ENCODE results near the gene MEX3A. TPM values are rescaled to one million over a fixed set of nuclear protein-coding genes. Genes with fewer than 3 reads are reported as not detected.

The MEX3A gene
- total and polyA plus RNA-seq, 2 of the 8 experiments (the other 6 are each of a cell fraction or from before 2014, with no cell fraction given), result 34.1 to 52.4 TPM

GRCh38 chr1:156117414-156118176 is 35.3 kb upstream of the MEX3A start:
- peaks cover 0 to 2% (median 0%) of the 10 kb centered on the region in 4 experiments; a peak in 1 of 7 replicates for H3K27me3 ChIP-seq (replicated peaks in 1 of 4; ENCODE audit: control insufficient read depth in 3 of 4, extremely low read depth in 1 of 4, insufficient read depth in 3 of 4, low read length in 3 of 4)
- TF ChIP-seq YY1 (IDR thresholded peaks at IDR 0.05; ENCODE audit: low read depth, low read length) (no peak), MAX (IDR thresholded peaks at IDR 0.05) (no peak), SIRT6 (IDR thresholded peaks at IDR 0.05; ENCODE audit: low read length) (no peak), CBX5 (IDR thresholded peaks at IDR 0.05; ENCODE audit: low read depth, low read length) (no peak), HDAC2 (IDR thresholded peaks at IDR 0.05; ENCODE audit: borderline replicate concordance in 1 of 2, low read depth in 2 of 2, low read length in 2 of 2) (no peak), KDM4A (IDR thresholded peaks at IDR 0.05; ENCODE audit: low read depth, low read length, severe bottlenecking) (no peak), TBP (IDR thresholded peaks at IDR 0.05; ENCODE audit: low read depth, low read length) (no peak)
- ChIA-PET CTCF (ENCODE audit: partially characterized antibody) (interaction anchor here (1.1 to 42.4 kb wide), 5 partner anchors 9 to 867 kb away, joined by 3 to 1994 read pairs (median 8); partner anchors contain the start of gene MEX3A), POLR2A (ENCODE audit: partially characterized antibody) (interaction anchor here (0.6 to 28.0 kb wide), 4 partner anchors 10 to 388 kb away, joined by 3 to 763 read pairs (median 73); partner anchors contain the start of gene MEX3A)
- H3K9ac ChIP-seq (replicated peaks in 1 of 4; ENCODE audit: extremely low read depth in 1 of 4, low read depth in 3 of 4, low read length in 3 of 4), result no peak overlapping the region
- H2AFZ ChIP-seq (ENCODE audit: low read length), result no peak overlapping the region
- 89% methylated on average over 12 of the region's 13 CpGs; no CpG with 5 or more reads in 1 of the 2 experiments for WGBS, 2 experiments (ENCODE audit: extremely low coverage in 1 of 2, insufficient coverage in 1 of 2, insufficient read length in 1 of 2, insufficient replicate concordance in 2 of 2, low coverage in 1 of 2, low lambda C conversion rate in 2 of 2, missing lambda C conversion rate in 1 of 2)
- H3K14ac ChIP-seq (ENCODE audit: insufficient read length), result no peak overlapping the region
- H2BK15ac ChIP-seq (ENCODE audit: low read length), result no peak overlapping the region
- no peak overlapping the region for H3K56ac ChIP-seq (replicated peaks; ENCODE audit: insufficient read length, low read depth, low read length)
- no peak overlapping the region for H4K91ac ChIP-seq (replicated peaks; ENCODE audit: insufficient read length, low read length)
- no peak overlapping the region for H2BK12ac ChIP-seq (ENCODE audit: low read depth, low read length)
- peaks cover 10 to 14% of the 10 kb centered on the region in 2 experiments for H4K20me1 ChIP-seq (replicated peaks in 1 of 2; ENCODE audit: control insufficient read depth in 1 of 2, insufficient read depth in 2 of 2, low read length in 2 of 2)
- no peak overlapping the region for H3K4me2 ChIP-seq (ENCODE audit: insufficient read depth in 1 of 2, low read depth in 2 of 2, low read length in 2 of 2)
- H2BK20ac ChIP-seq (ENCODE audit: low read length), result no peak overlapping the region
- no peak overlapping the region for H4K8ac ChIP-seq (ENCODE audit: extremely low read depth, insufficient read depth, low read length)
- H3K4me3 ChIP-seq (ENCODE audit: extremely low read depth in 1 of 4, insufficient read depth in 2 of 4, low read depth in 3 of 4, low read length in 4 of 4), result no peak overlapping the region
- peaks cover 0 to 22% (median 18%) of the 10 kb centered on the region in 4 experiments; a peak in 6 of 7 replicates for H3K4me1 ChIP-seq (replicated peaks in 1 of 4; ENCODE audit: control insufficient read depth in 3 of 4, insufficient read depth in 4 of 4, low read length in 3 of 4)
- FAIRE-seq (no peak), DNase-seq (ENCODE audit: low read depth in 1 of 2, low spot score in 2 of 2) (no peak)
- H3K27ac ChIP-seq (ENCODE audit: low read depth, low read length), result no peak overlapping the region
- H3K79me2 ChIP-seq (ENCODE audit: control insufficient read depth in 1 of 2, insufficient read depth in 2 of 2, low read length in 2 of 2), result peaks cover 0 to 8% of the 10 kb centered on the region in 2 experiments; a peak in 1 of 4 replicates
- no peak overlapping the region for H2AK5ac ChIP-seq (ENCODE audit: low read depth, low read length)
- H3K23ac ChIP-seq (ENCODE audit: insufficient read length), result no peak overlapping the region
- no peak overlapping the region for H2BK120ac ChIP-seq (replicated peaks; ENCODE audit: low read depth, low read length)
- peaks cover 13% of the 10 kb centered on the region for H3K23me2 ChIP-seq (ENCODE audit: low read depth, low read length)
- H3K36me3 ChIP-seq (ENCODE audit: control insufficient read depth in 2 of 4, insufficient read depth in 4 of 4, low read length in 3 of 4), result no peaks in the 10 kb centered on the region
- H3K79me1 ChIP-seq (ENCODE audit: low read depth, low read length), result no peaks in the 10 kb centered on the region; the same call in none of the 2 replicates
- no peak overlapping the region for H3K18ac ChIP-seq (ENCODE audit: extremely low read depth, low read length)
- no peak overlapping the region for H3K4ac ChIP-seq (replicated peaks; ENCODE audit: insufficient read length, low read depth, low read length)
- no peak overlapping the region for H2BK5ac ChIP-seq (ENCODE audit: low read depth, low read length)
- H3K9me3 ChIP-seq (ENCODE audit: insufficient read depth in 2 of 2, low read depth in 1 of 2, low read length in 1 of 2), result no peaks in the 10 kb centered on the region
- H4K5ac ChIP-seq (ENCODE audit: insufficient read length, low read depth, low read length), result no peak overlapping the region

Measured in H1 (cell line).